Progenitor cell of endocrine pancreas (in vitro differentiated cells): ENCODE results near the gene MAP1S. TPM values are rescaled to one million over a fixed set of nuclear protein-coding genes. Genes with fewer than 3 reads are reported as not detected.

ENCODE experiments used
- DNase-seq: peaks from one replicate; pipeline ENCODE4 v3.0.0; 2021; ENCODE audit warnings: low spot score; ENCODE audit not compliant: unreplicated experiment
- H3K27ac Mint-ChIP-seq: 2 replicates; pipeline ENCODE4 v1.8.0; 2021; ENCODE audit warnings: mild to moderate bottlenecking, moderate library complexity, mixed read lengths
- H3K27me3 Mint-ChIP-seq: 2 replicates; pipeline ENCODE4 v1.8.0; 2021; ENCODE audit warnings: mixed read lengths
- H3K36me3 Mint-ChIP-seq: 2 replicates; pipeline ENCODE4 v1.8.0; 2022; ENCODE audit warnings: mixed read lengths; ENCODE audit not compliant: insufficient read depth
- H3K4me1 Mint-ChIP-seq: 2 replicates; pipeline ENCODE4 v1.8.0; 2021; ENCODE audit warnings: low read depth, mixed read lengths
- H3K4me3 Mint-ChIP-seq: 2 replicates; pipeline ENCODE4 v1.8.0; 2021; ENCODE audit warnings: low read depth, mild to moderate bottlenecking, moderate library complexity, mixed read lengths
- H3K9me3 Mint-ChIP-seq: 2 replicates; pipeline ENCODE4 v1.8.0; 2021; ENCODE audit warnings: low read depth, mixed read lengths
- CTCF ChIP-seq: fragments of 200-600 bp; sonication (generic); IDR thresholded peaks from one replicate; pipeline ENCODE4 v1.5.0; 2021; ENCODE audit warnings: antibody characterized with exemption, mild to moderate bottlenecking; ENCODE audit not compliant: unreplicated experiment
- total RNA-seq: library from RNA; stranded (reverse); gene quantifications from 2 replicates; pipeline ENCODE4 v1.2.1, GENCODE V29; 2021

The MAP1S gene
- total RNA-seq, 1 donor from 2014 or later, result 94.2 TPM

- no peak overlapping the region for H3K27ac Mint-ChIP-seq
- TF ChIP-seq CTCF, result no peak
- DNase-seq, result no peak
- no peak overlapping the region for H3K4me3 Mint-ChIP-seq
- H3K27me3 Mint-ChIP-seq, result no peaks in the 10 kb centered on the region
- no peaks in the 10 kb centered on the region for H3K9me3 Mint-ChIP-seq
- peaks cover 9% of the 10 kb centered on the region for H3K36me3 Mint-ChIP-seq
- H3K4me1 Mint-ChIP-seq, result peaks cover 16% of the 10 kb centered on the region
Observed at GRCh38 chr19:17722655-17723240, 3.5 kb downstream of the MAP1S start.

- Mint-ChIP-seq H3K36me3 (peaks cover 9% of the 10 kb centered on the region), H3K4me3 (no peak overlapping the region), H3K27ac (no peak overlapping the region), H3K4me1 (peaks cover 13% of the 10 kb centered on the region), H3K27me3 (no peaks in the 10 kb centered on the region), H3K9me3 (no peaks in the 10 kb centered on the region)
- DNase-seq, result no peak
- TF ChIP-seq CTCF, result no peak
Observed at GRCh38 chr19:17724655-17725054, 5.4 kb downstream of the MAP1S start.

GRCh38 chr19:17725422-17726078 is 6.3 kb downstream of the MAP1S start:
- no peak for DNase-seq
- Mint-ChIP-seq H3K36me3 (peaks cover 16% of the 10 kb centered on the region), H3K4me3 (no peak overlapping the region), H3K9me3 (no peaks in the 10 kb centered on the region), H3K4me1 (peaks cover 5% of the 10 kb centered on the region), H3K27ac (no peak overlapping the region), H3K27me3 (no peaks in the 10 kb centered on the region)
- TF ChIP-seq CTCF, result peak; percentile 37

GRCh38 chr19:17726136-17726741 is 7.0 kb downstream of the MAP1S start:
- Mint-ChIP-seq H3K4me3 (no peak overlapping the region), H3K36me3 (peaks cover 23% of the 10 kb centered on the region), H3K9me3 (peaks cover 2% of the 10 kb centered on the region), H3K4me1 (peaks cover 1% of the 10 kb centered on the region), H3K27me3 (no peaks in the 10 kb centered on the region), H3K27ac (no peak overlapping the region)
- TF ChIP-seq CTCF, result no peak
- DNase-seq, result no peak

DNA sequence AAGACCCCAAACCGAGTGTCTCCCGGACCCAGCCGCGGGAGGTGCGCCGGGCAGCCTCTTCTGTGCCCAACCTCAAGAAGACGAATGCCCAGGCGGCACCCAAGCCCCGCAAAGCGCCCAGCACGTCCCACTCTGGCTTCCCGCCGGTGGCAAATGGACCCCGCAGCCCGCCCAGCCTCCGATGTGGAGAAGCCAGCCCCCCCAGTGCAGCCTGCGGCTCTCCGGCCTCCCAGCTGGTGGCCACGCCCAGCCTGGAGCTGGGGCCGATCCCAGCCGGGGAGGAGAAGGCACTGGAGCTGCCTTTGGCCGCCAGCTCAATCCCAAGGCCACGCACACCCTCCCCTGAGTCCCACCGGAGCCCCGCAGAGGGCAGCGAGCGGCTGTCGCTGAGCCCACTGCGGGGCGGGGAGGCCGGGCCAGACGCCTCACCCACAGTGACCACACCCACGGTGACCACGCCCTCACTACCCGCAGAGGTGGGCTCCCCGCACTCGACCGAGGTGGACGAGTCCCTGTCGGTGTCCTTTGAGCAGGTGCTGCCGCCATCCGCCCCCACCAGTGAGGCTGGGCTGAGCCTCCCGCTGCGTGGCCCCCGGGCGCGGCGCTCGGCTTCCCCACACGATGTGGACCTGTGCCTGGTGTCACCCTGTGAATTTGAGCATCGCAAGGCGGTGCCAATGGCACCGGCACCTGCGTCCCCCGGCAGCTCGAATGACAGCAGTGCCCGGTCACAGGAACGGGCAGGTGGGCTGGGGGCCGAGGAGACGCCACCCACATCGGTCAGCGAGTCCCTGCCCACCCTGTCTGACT is 7.9 kb downstream of the MAP1S start:
- no peak overlapping the region for H3K27ac Mint-ChIP-seq
- H3K27me3 Mint-ChIP-seq, result no peaks in the 10 kb centered on the region
- TF ChIP-seq CTCF, result no peak
- H3K4me3 Mint-ChIP-seq, result no peak overlapping the region
- DNase-seq, result no peak
- peaks cover 5% of the 10 kb centered on the region for H3K9me3 Mint-ChIP-seq
- no peaks in the 10 kb centered on the region for H3K4me1 Mint-ChIP-seq
- peaks cover 29% of the 10 kb centered on the region for H3K36me3 Mint-ChIP-seq
